Endothelial cell of umbilical vein (primary cell): ENCODE data around the gene SLC12A3. TPM values are rescaled to one million over a fixed set of nuclear protein-coding genes. Genes with fewer than 3 reads are reported as not detected.

ENCODE experiments used
- BruUV-seq: library from RNA; stranded (reverse); fragments of 400-500 nt; replicated peaks from 2 replicates; lab custom pipeline; 2021; lab: Mats Ljungman, UMichigan
- CTCF ChIA-PET: fragments of 300-600, 350-600 bp; sonication (Branson Sonifier 250); formaldehyde crosslinking; loops from one replicate; lab custom pipeline; 2021; ENCODE audit warnings: antibody characterized with exemption, inconsistent platforms; lab: Charles Lee
- POLR2A ChIA-PET: fragments of 300-600, 350-600 bp; sonication (Branson Sonifier 250); formaldehyde crosslinking; loops from one replicate; lab custom pipeline; 2021; ENCODE audit warnings: antibody characterized with exemption, inconsistent platforms; lab: Charles Lee
- DNase-seq: peaks from one replicate; pipeline ENCODE4 v3.0.0-alpha.2; 2011; ENCODE audit warnings: low read depth, low spot score
- FAIRE-seq: peaks from 2 replicates; lab custom pipeline; 2011; peaks lifted over from hg19 to GRCh38; lab: Jason Lieb, UNC
- H2AFZ ChIP-seq: 2 replicates; pipeline ENCODE4 v1.6.0; 2012; ENCODE audit warnings: low read depth, low read length, control low read depth, inconsistent platforms
- H3K27ac ChIP-seq: 2 replicates; pipeline ENCODE4 v1.5.1; 2011; ENCODE audit warnings: low read depth, mild to moderate bottlenecking, control low read depth, low read length, moderate library complexity; ENCODE audit not compliant: insufficient read depth
- H3K27me3 ChIP-seq, 2 experiments: 2 replicates each; pipeline versions ENCODE4 v1.6.0 to v1.6.1; 2011; ENCODE audit warnings: low read length in 2 of 2, mixed read lengths in 1 of 2; ENCODE audit not compliant: control insufficient read depth in 2 of 2, insufficient read depth in 2 of 2
- H3K36me3 ChIP-seq, 2 experiments: 2 replicates in 1 of 2; 3 replicates in 1 of 2; pipeline ENCODE4 v1.5.1; 2011; ENCODE audit warnings: low read length in 2 of 2, mild to moderate bottlenecking in 1 of 2, moderate library complexity in 1 of 2; ENCODE audit not compliant: control insufficient read depth in 2 of 2, insufficient read depth in 2 of 2; ENCODE audit errors: extremely low read depth in 1 of 2
- H3K4me1 ChIP-seq: 3 replicates; pipeline ENCODE4 v1.5.1; 2011; ENCODE audit warnings: mild to moderate bottlenecking, low read length; ENCODE audit not compliant: control insufficient read depth, insufficient read depth; ENCODE audit errors: extremely low read depth
- H3K4me2 ChIP-seq: 2 replicates; pipeline ENCODE4 v1.6.1; 2011; ENCODE audit warnings: low read length, control low read depth, mixed read lengths; ENCODE audit not compliant: insufficient read depth
- H3K4me3 ChIP-seq, 3 experiments: fragments of 200-600 bp in 1 of 3; sonication (generic), shearing (Covaris generic) in 1 of 3; replicated peaks in 1 of 3; 2 replicates each; pipeline ENCODE4 v1.5.1; 2011 to 2016; ENCODE audit warnings: control low read depth in 3 of 3, low read length in 3 of 3, mild to moderate bottlenecking in 2 of 3, inconsistent platforms in 1 of 3, low read depth in 1 of 3, moderate library complexity in 1 of 3; ENCODE audit not compliant: insufficient read depth in 1 of 3
- H3K79me2 ChIP-seq: 2 replicates; pipeline ENCODE4 v1.6.0; 2012; ENCODE audit warnings: low read length, inconsistent platforms; ENCODE audit not compliant: control insufficient read depth, insufficient read depth
- H3K9ac ChIP-seq: replicated peaks from 2 replicates; pipeline ENCODE3; 2011; ENCODE audit warnings: low read length, control low read depth; ENCODE audit not compliant: insufficient read depth; ENCODE audit errors: extremely low read depth
- H3K9me1 ChIP-seq: replicated peaks from 3 replicates; pipeline ENCODE4 v1.6.0; 2011; ENCODE audit warnings: mild to moderate bottlenecking, low read length; ENCODE audit not compliant: control insufficient read depth, insufficient read depth; ENCODE audit errors: extremely low read depth
- H3K9me3 ChIP-seq: replicated peaks from 2 replicates; pipeline ENCODE4 v1.5.1; 2012; ENCODE audit warnings: low read length, inconsistent platforms; ENCODE audit not compliant: control insufficient read depth, insufficient read depth
- H4K20me1 ChIP-seq: replicated peaks from 2 replicates; pipeline ENCODE3; 2011; ENCODE audit warnings: mild to moderate bottlenecking, low read length; ENCODE audit not compliant: control insufficient read depth, insufficient read depth; ENCODE audit errors: extremely low read depth
- CTCF ChIP-seq, 2 donors: IDR thresholded peaks; 1 replicate in 1 of 2; 2 replicates in 1 of 2; pipeline ENCODE4 v1.5.1; 2011; ENCODE audit warnings: low read length in 2 of 2, mild to moderate bottlenecking in 2 of 2, moderate library complexity in 2 of 2, control low read depth in 1 of 2, inconsistent platforms in 1 of 2, low read depth in 1 of 2; ENCODE audit not compliant: insufficient read depth in 1 of 2; ENCODE audit errors: extremely low read depth in 1 of 2
- EZH2 ChIP-seq: IDR thresholded peaks from 2 replicates; pipeline ENCODE4 v1.6.1; 2012; ENCODE audit warnings: borderline replicate concordance, low read depth, mild to moderate bottlenecking, moderate library complexity, low read length, inconsistent platforms; ENCODE audit not compliant: severe bottlenecking
- FOS ChIP-seq: IDR thresholded peaks from 2 replicates; pipeline ENCODE4 v1.6.1; 2011; ENCODE audit warnings: mild to moderate bottlenecking, low read length, moderate library complexity, borderline replicate concordance; ENCODE audit not compliant: insufficient read depth
- GATA2 ChIP-seq: IDR thresholded peaks from 2 replicates; pipeline ENCODE4 v1.7.0; 2011; ENCODE audit warnings: low read depth, mild to moderate bottlenecking, moderate library complexity, mixed read lengths, low read length; ENCODE audit not compliant: insufficient read length, insufficient read depth
- JUN ChIP-seq: IDR thresholded peaks from 2 replicates; pipeline ENCODE4 v1.6.1; 2011; ENCODE audit warnings: borderline replicate concordance, low read depth; ENCODE audit not compliant: insufficient read length, insufficient read depth
- MYC ChIP-seq: IDR thresholded peaks from one replicate; pipeline ENCODE4 v1.6.1; 2011; ENCODE audit warnings: mild to moderate bottlenecking, low read depth, low read length
- POLR2A ChIP-seq: IDR thresholded peaks from 2 replicates; pipeline ENCODE4 v1.6.1; 2012; ENCODE audit warnings: low read depth, mild to moderate bottlenecking, control low read depth, low read length
- POLR2AphosphoS5 ChIP-seq: IDR thresholded peaks from 2 replicates; pipeline ENCODE4 v1.6.1; 2012; ENCODE audit warnings: low read depth, mild to moderate bottlenecking, control low read depth, low read length, moderate library complexity; ENCODE audit not compliant: insufficient read depth
- dilution Hi-C: fragments of 300-500 bp; cut with MboI; formaldehyde crosslinking; loops from one replicate; pipeline ENCODE4 v1.15.0; 2019; ENCODE audit warnings: low sequenced_read_pairs; ENCODE audit not compliant: extremely low pct_ligation_motif_present
- intact Hi-C: fragments of 100-400 bp; cut with micrococcal nuclease; formaldehyde crosslinking; loops from one replicate; pipeline ENCODE4 v1.10.0; 2022
- polyA plus RNA-seq, 4 experiments: library from polyadenylated mRNA; depleted of rRNA in 3 of 4; stranded (reverse) in 3 of 4; unstranded in 1 of 4; fragments of >200 nt; gene quantifications; 2 replicates each; pipeline versions ENCODE4 v1.2.1 to v1.2.3, GENCODE V29; 2011 to 2012; ENCODE audit warnings: missing spikeins in 1 of 4
- total RNA-seq: library from RNA; stranded (reverse); gene quantifications from 2 replicates; pipeline ENCODE4 v1.2.3, GENCODE V29; 2021
- TF ChIP-seq, protein P1 (sequence below): IDR thresholded peaks from 2 replicates; pipeline ENCODE4 v1.6.1; 2011; ENCODE audit not compliant: insufficient read depth, insufficient read length

The SLC12A3 gene
- total and polyA plus RNA-seq, 2 donors (not counting 3 experiments of a cell fraction or from before 2014, with no cell fraction given), result not detected

DNA sequence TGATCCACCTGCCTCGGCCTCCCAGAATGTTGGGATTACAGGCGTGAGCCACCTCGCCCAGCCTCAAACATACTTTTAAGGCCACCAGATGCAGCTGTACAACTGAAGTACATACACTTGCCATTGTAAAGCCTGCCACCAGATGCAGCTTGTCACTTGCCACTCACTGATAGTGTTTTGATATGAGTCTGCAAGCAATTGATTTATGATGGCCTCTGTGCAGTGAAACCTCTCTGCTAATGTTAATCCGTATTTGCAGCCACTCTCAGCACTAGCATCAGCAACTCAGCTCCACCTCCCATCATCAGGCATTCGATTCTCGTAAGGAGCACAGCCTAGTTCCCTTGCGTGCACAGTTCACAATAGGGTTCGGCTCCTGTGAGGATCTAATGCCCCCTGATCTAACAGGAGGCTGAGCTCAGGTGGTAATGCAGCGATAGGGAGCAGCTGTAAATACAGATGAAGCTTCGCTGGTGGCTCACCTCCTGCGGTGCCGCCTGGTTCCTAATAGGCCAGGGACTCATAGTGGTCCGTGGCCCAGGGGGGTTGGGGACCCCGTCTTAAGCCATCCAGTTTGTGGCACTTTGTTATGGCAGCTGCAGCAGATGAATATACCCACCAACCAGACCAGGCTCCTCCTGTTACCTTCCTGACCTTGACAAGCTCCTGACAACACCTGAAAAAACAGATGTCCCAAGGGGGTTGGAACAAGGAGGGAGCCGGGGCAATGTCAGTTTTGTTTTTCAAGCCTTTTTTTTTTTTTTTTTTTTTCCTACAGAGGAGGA is 65.7 kb downstream of the SLC12A3 start:
- no peak overlapping the region for H3K4me2 ChIP-seq
- dilution Hi-C loops (no loop called here), intact Hi-C loops (no loop called here)
- FAIRE-seq (no peak), DNase-seq (no peak)
- peaks cover 35% of the 10 kb centered on the region for H3K79me2 ChIP-seq
- H4K20me1 ChIP-seq, result peaks cover 19% of the 10 kb centered on the region
- H3K36me3 ChIP-seq, result peaks cover 0 to 6% of the 10 kb centered on the region in 2 experiments
- H3K4me1 ChIP-seq, result peaks cover 26% of the 10 kb centered on the region
- TF ChIP-seq FOS (no peak), MYC (no peak), EZH2 (no peak), POLR2AphosphoS5 (no peak), CTCF (IDR thresholded peaks at IDR 0.05; ENCODE audit: extremely low read depth in 1 of 2, insufficient read depth in 1 of 2, low read depth in 1 of 2, low read length in 2 of 2) (no peak), JUN (no peak), POLR2A (no peak), GATA2 (no peak)
- TF ChIP-seq, protein P1, sequence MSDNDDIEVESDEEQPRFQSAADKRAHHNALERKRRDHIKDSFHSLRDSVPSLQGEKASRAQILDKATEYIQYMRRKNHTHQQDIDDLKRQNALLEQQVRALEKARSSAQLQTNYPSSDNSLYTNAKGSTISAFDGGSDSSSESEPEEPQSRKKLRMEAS, result no peak
- H3K9ac ChIP-seq, result no peak overlapping the region
- BruUV-seq, result no TSS peak
- no peaks in the 10 kb centered on the region for H3K9me1 ChIP-seq
- H2AFZ ChIP-seq, result no peak overlapping the region
- H3K27me3 ChIP-seq, result no peaks in the 10 kb centered on the region
- ChIA-PET POLR2A (interaction anchor here (1.2 to 1.5 kb wide), 2 partner anchors 10 to 80 kb away, joined by 3 to 7 read pairs; no protein-coding TSS in a partner anchor), CTCF (interaction anchor here (1.0 to 1.8 kb wide), 3 partner anchors 62 to 137 kb away, joined by 3 to 8 read pairs (median 4); no protein-coding TSS in a partner anchor)
- H3K9me3 ChIP-seq, result no peaks in the 10 kb centered on the region
- no peak overlapping the region for H3K27ac ChIP-seq
- no peak overlapping the region for H3K4me3 ChIP-seq
